HG03565 (cell line): ENCODE results near the gene PPM1H.

Source experiments
- ATAC-seq: cut with Tn5 transposase; IDR thresholded peaks from one replicate; pipeline ENCODE4 v1.9.1; 2021; ENCODE audit warnings: mild to moderate bottlenecking, moderate library complexity; ENCODE audit not compliant: unreplicated experiment

The PPM1H gene

GRCh38 chr12:62717643-62718042 is 217.3 kb downstream of the PPM1H start:
- no peak for ATAC-seq

GRCh38 chr12:62716866-62717525 is 218.0 kb downstream of the PPM1H start:
- ATAC-seq: no peak

- ATAC-seq: no peak
Measured at GRCh38 chr12:62716037-62716436, 218.9 kb downstream of the PPM1H start.

GRCh38 chr12:62714774-62715721 is 219.9 kb downstream of the PPM1H start:
- no peak for ATAC-seq

- ATAC-seq: no peak
Measured at GRCh38 chr12:62714181-62714773, 220.7 kb downstream of the PPM1H start.

- ATAC-seq: no peak
Measured at GRCh38 chr12:62713723-62714122, 221.2 kb downstream of the PPM1H start.

- ATAC-seq: no peak
Measured at GRCh38 chr12:62712681-62713573, 222.0 kb downstream of the PPM1H start.

- no peak for ATAC-seq
Measured at GRCh38 chr12:62711631-62712241, 223.2 kb downstream of the PPM1H start.

- no peak for ATAC-seq
Measured at GRCh38 chr12:62709311-62709710, 225.6 kb downstream of the PPM1H start.

GRCh38 chr12:62707939-62708338 is 227.0 kb downstream of the PPM1H start:
- no peak for ATAC-seq

GRCh38 chr12:62705846-62706245 is 229.1 kb downstream of the PPM1H start:
- ATAC-seq: no peak

GRCh38 chr12:62703011-62703380 is 232.0 kb downstream of the PPM1H start:
- ATAC-seq: no peak

GRCh38 chr12:62701492-62701891 is 233.5 kb downstream of the PPM1H start:
- no peak for ATAC-seq

GRCh38 chr12:62700091-62700880 is 234.7 kb downstream of the PPM1H start:
- ATAC-seq: no peak

GRCh38 chr12:62698701-62699101 is 236.2 kb downstream of the PPM1H start:
- ATAC-seq: no peak

- ATAC-seq: no peak
Measured at GRCh38 chr12:62697893-62698292, 237.1 kb downstream of the PPM1H start.

GRCh38 chr12:62695696-62696095 is 239.3 kb downstream of the PPM1H start:
- ATAC-seq: no peak

- no peak for ATAC-seq
Measured at GRCh38 chr12:62694632-62695031, 240.3 kb downstream of the PPM1H start.

- no peak for ATAC-seq
Measured at GRCh38 chr12:62694116-62694515, 240.8 kb downstream of the PPM1H start.
